Epithelial cell of proximal tubule (primary cell): ENCODE data around the gene ABCG4. TPM values are rescaled to one million over a fixed set of nuclear protein-coding genes. Genes with fewer than 3 reads are reported as not detected.

Experiments
- DNase-seq: peaks from one replicate; pipeline ENCODE4 v3.0.0-alpha.2; 2011; ENCODE audit warnings: low read depth
- H3K4me3 ChIP-seq: 2 replicates; pipeline ENCODE4 v1.5.1; 2011; ENCODE audit warnings: low read depth, mild to moderate bottlenecking, low read length
- CTCF ChIP-seq: conservative IDR thresholded peaks from 2 replicates; pipeline ENCODE4 v1.5.1; 2012; ENCODE audit warnings: low read depth, mild to moderate bottlenecking, low read length
- total RNA-seq: library from RNA; depleted of rRNA; stranded (reverse); fragments of >200 nt; gene quantifications from 2 replicates; pipeline ENCODE4 v1.2.3, GENCODE V29; 2015

Gene ABCG4
- total RNA-seq, 1 donor from 2014 or later, result not detected

GRCh38 chr11:119153049-119153818, 4.4 kb downstream of the ABCG4 start:
- no peak for DNase-seq
- no peak overlapping the region for H3K4me3 ChIP-seq
- no peak for TF ChIP-seq CTCF

- TF ChIP-seq CTCF, result no peak
- DNase-seq, result no peak
- H3K4me3 ChIP-seq, result no peak overlapping the region
These were observed 5.3 kb downstream of the ABCG4 start for GRCh38 chr11:119154178-119154577.

- TF ChIP-seq CTCF, result no peak
- no peak for DNase-seq
- no peak overlapping the region for H3K4me3 ChIP-seq
These were observed 7.1 kb downstream of the ABCG4 start for GRCh38 chr11:119155733-119156492.

- no peak for DNase-seq
- H3K4me3 ChIP-seq, result no peak overlapping the region
- no peak for TF ChIP-seq CTCF
These were observed 7.6 kb downstream of the ABCG4 start for GRCh38 chr11:119156496-119156895.

- TF ChIP-seq CTCF, result no peak
- no peak overlapping the region for H3K4me3 ChIP-seq
- no peak for DNase-seq
These were observed 8.2 kb downstream of the ABCG4 start for GRCh38 chr11:119157063-119157462.

GRCh38 chr11:119158467-119158866, 9.6 kb downstream of the ABCG4 start:
- no peak for DNase-seq
- no peak overlapping the region for H3K4me3 ChIP-seq
- no peak for TF ChIP-seq CTCF
